Lung (tissue), 12 donors: ENCODE results near the gene BORCS8. TPM values are rescaled to one million over a fixed set of nuclear protein-coding genes. Genes with fewer than 3 reads are reported as not detected.

Experiments used
- ATAC-seq: fragments of 200-7000 bp; cut with Tn5 transposase; one replicate; pipeline ENCODE4 v1.9.1; 2020; ENCODE audit warnings: moderate number of reproducible peaks; ENCODE audit not compliant: insufficient read depth, low FRiP score
- DNase-seq, 3 donors: peaks; one replicate each; pipeline ENCODE4 v3.0.0-alpha.2; 2013 to 2017
- H3K27ac ChIP-seq, 2 donors: one replicate each; pipeline ENCODE4 v1.5.1; 2013; ENCODE audit warnings: mild to moderate bottlenecking in 2 of 2, moderate library complexity in 2 of 2, control low read depth in 1 of 2, inconsistent platforms in 1 of 2, low read depth in 1 of 2, low read length in 1 of 2
- H3K27me3 ChIP-seq, 3 donors: one replicate each; pipeline ENCODE4 v1.5.1; 2013; ENCODE audit warnings: low read length in 2 of 3; ENCODE audit not compliant: control insufficient read depth in 3 of 3, insufficient read depth in 3 of 3
- H3K36me3 ChIP-seq, 4 donors: one replicate each; pipeline ENCODE4 v1.5.1; 2013; ENCODE audit warnings: low read length in 4 of 4, mild to moderate bottlenecking in 1 of 4, moderate library complexity in 1 of 4; ENCODE audit not compliant: control insufficient read depth in 4 of 4, insufficient read depth in 4 of 4
- H3K4me1 ChIP-seq, 5 donors: one replicate each; pipeline ENCODE4 v1.5.1; 2013; ENCODE audit warnings: low read length in 5 of 5, mild to moderate bottlenecking in 2 of 5, moderate library complexity in 1 of 5; ENCODE audit not compliant: control insufficient read depth in 5 of 5, insufficient read depth in 5 of 5
- H3K4me3 ChIP-seq: one replicate; pipeline ENCODE4 v1.5.1; 2013; ENCODE audit warnings: mild to moderate bottlenecking, control low read depth, moderate library complexity
- H3K9ac ChIP-seq, 2 donors: one replicate each; pipeline ENCODE4 v1.5.1; 2013; ENCODE audit warnings: low read length in 2 of 2, control low read depth in 1 of 2; ENCODE audit not compliant: insufficient read depth in 1 of 2
- H3K9me3 ChIP-seq, 4 donors: one replicate each; pipeline ENCODE4 v1.5.1; 2013; ENCODE audit warnings: low read length in 3 of 4, mild to moderate bottlenecking in 1 of 4, moderate library complexity in 1 of 4; ENCODE audit not compliant: control insufficient read depth in 4 of 4, insufficient read depth in 3 of 4
- WGBS, 2 donors: extraction: QIAGEN DNeasy Blood & Tissue Kit; methylation state at CpG; one replicate each; pipeline ENCODE4 v1.1.7; 2013; 5-methylcytosine and 5-hydroxymethylcytosine counted together
- polyA plus RNA-seq, 2 donors: library from polyadenylated mRNA; stranded (reverse); fragments of 200-250 nt; gene quantifications; one replicate each; pipeline ENCODE4 v1.2.1, GENCODE V29; 2013
- total RNA-seq, 2 donors: library from RNA; depleted of rRNA in 1 of 2; stranded (reverse); fragments of >200 nt in 1 of 2; gene quantifications; one replicate each; pipeline ENCODE4 v1.2.1, GENCODE V29; 2014 to 2021
- TF ChIP-seq, protein P1 (sequence below): IDR thresholded peaks from 2 replicates; pipeline ENCODE4 v1.5.1; 2012; ENCODE audit warnings: mild to moderate bottlenecking; ENCODE audit errors: control extremely low read depth, extremely low read depth
- donor health status: control.
- donor health status: control.
- donor health status: Bipolar disorder and iron deficiency.
- donor health status: healthy.
- donor health status: DM: yes; HTN: yes; CAD: no.

BORCS8 gene
- total and polyA plus RNA-seq, 4 donors: 10.0 to 41.4 (median 34.2) TPM

DNA sequence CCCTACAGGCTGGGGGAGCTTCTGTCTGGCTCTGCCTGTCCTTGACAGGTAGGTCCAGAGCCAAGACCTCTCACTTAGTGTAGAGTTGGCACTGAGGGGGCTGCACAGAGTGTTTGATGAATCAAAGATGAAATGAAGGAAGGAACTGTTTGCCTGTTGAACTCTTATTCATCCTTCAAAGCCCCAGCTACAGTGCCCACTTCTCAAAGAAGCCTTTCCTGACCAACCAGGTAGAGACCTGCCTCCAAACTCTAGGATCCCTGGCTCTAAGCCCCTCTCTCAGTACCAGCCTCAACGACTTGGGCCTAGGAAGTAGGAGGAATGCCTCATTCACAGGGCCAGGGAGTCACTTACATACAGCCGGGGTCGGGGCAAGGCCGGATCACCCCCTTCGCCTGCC, 44.6 kb downstream of the BORCS8 start:
- Histone ChIP-seq H3K27me3 (no peaks in the 10 kb centered on the region), H3K4me1 (peaks cover 0 to 3% (median 0%) of the 10 kb centered on the region in 5 donors), H3K27ac (no peak overlapping the region), H3K36me3 (peaks cover 0 to 21% (median 9%) of the 10 kb centered on the region in 4 donors), H3K4me3 (no peak overlapping the region), H3K9me3 (peaks cover 0 to 2% (median 0%) of the 10 kb centered on the region in 4 donors), H3K9ac (no peak overlapping the region)
- no peak for ATAC-seq
- no peak for DNase-seq
- 94 to 99% methylated on average over 5 of the region's 5 CpGs for WGBS, 2 donors
- TF ChIP-seq, protein P1, sequence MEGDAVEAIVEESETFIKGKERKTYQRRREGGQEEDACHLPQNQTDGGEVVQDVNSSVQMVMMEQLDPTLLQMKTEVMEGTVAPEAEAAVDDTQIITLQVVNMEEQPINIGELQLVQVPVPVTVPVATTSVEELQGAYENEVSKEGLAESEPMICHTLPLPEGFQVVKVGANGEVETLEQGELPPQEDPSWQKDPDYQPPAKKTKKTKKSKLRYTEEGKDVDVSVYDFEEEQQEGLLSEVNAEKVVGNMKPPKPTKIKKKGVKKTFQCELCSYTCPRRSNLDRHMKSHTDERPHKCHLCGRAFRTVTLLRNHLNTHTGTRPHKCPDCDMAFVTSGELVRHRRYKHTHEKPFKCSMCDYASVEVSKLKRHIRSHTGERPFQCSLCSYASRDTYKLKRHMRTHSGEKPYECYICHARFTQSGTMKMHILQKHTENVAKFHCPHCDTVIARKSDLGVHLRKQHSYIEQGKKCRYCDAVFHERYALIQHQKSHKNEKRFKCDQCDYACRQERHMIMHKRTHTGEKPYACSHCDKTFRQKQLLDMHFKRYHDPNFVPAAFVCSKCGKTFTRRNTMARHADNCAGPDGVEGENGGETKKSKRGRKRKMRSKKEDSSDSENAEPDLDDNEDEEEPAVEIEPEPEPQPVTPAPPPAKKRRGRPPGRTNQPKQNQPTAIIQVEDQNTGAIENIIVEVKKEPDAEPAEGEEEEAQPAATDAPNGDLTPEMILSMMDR: no peak

DNA sequence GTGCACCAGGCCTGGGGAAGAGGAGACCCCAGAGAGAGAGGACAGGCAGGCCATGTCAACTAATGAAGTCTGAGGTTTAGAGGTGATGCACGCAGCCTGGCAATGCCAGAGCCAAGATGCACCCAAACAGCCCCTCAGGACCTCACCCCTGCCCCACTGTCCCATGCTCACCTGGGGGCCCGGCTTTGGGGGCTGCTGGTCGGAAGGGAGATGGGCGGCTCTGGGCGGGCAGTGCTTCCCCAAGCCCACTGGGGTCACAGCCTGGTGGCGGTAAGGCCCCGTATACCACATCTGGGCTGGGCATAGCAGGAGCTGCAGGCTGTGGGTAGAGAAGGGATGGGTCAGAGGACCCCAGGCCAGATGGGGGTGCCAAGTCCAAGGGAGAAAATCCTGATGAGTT, 45.1 kb downstream of the BORCS8 start:
- Histone ChIP-seq H3K4me3 (no peak overlapping the region), H3K4me1 (peaks cover 0 to 3% (median 0%) of the 10 kb centered on the region in 5 donors), H3K36me3 (peaks cover 0 to 21% (median 9%) of the 10 kb centered on the region in 4 donors), H3K9ac (no peak overlapping the region), H3K9me3 (peaks cover 0 to 2% (median 0%) of the 10 kb centered on the region in 4 donors), H3K27me3 (no peaks in the 10 kb centered on the region), H3K27ac (no peak overlapping the region)
- 95 to 100% methylated on average over 7 of the region's 7 CpGs for WGBS, 2 donors
- no peak for DNase-seq
- TF ChIP-seq, protein P1: no peak
- ATAC-seq: no peak

DNA sequence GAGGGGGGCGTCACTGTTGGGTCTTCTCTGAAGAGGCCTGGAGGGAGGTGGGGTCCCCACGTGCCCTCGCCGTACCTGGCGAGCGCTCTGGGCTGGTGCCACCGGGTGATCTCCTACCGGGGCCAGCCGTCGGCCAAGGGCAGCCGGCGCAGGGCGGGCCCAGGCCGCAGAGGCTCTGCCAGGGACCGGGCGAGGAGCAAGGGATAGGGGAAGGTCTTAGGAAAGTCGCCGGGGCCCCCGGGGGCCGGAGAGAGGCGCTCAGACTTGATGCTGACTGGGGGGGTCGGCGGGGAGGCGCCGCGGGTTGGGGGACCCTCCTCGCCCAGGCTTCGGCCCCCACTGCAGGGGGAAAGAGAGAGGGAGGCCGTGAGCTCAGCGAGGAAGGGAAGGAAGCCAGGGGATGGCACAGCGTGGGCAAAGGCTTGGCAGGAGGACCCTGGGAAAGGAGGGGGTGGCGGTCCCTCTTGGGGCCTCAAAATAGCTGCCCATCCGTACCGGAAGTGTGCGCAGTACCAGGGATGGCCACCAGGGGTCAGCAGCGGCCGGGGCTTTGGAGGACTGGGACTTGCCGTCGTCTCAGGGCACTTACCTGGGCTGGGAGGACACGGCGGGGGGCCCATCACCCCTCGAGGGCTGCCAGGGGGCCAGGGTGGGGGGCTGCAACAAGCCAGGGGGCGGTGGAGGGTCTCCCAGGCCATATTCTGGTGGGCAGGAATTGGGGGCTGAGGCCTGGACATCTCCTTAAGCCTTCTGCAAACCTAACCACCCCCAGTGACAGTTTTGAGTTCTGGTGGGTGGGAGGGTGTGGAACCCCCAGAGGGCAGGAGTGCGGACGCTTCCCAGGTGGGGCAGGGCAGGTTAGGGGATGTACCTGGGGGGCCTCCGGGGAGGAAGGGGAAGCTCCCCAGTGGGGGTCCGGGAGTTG, 46.0 kb downstream of the BORCS8 start:
- TF ChIP-seq, protein P1: peak; percentile 88
- Histone ChIP-seq H3K27ac (no peak overlapping the region), H3K4me3 (no peak overlapping the region), H3K36me3 (peaks cover 0 to 21% (median 9%) of the 10 kb centered on the region in 4 donors), H3K9me3 (peaks cover 0 to 2% (median 0%) of the 10 kb centered on the region in 4 donors), H3K4me1 (peaks cover 0 to 3% (median 0%) of the 10 kb centered on the region in 5 donors), H3K9ac (no peak overlapping the region), H3K27me3 (no peaks in the 10 kb centered on the region)
- ATAC-seq (peak; percentile 94), DNase-seq (peak; percentile 70 to 83 (median 72))
- 43% methylated on average over 47 of the region's 47 CpGs for WGBS, 2 donors
